WERI-Rb-1 (cell line): ENCODE results near the gene MKLN1.

ENCODE experiments used
- DNase-seq: peaks from one replicate; pipeline ENCODE4 v3.0.0-alpha.2; 2020
- H3K27ac ChIP-seq: fragments of 250-450 bp; sonication (Bioruptor Pico); 2 replicates; pipeline ENCODE4 v1.5.1; 2020; ENCODE audit warnings: mild to moderate bottlenecking, moderate library complexity
- H3K27me3 ChIP-seq: fragments of 250-450 bp; sonication (Bioruptor Pico); 2 replicates; pipeline ENCODE4 v1.5.1; 2021; ENCODE audit warnings: mild to moderate bottlenecking, low read depth, moderate library complexity; ENCODE audit not compliant: insufficient read depth, severe bottlenecking
- H3K36me3 ChIP-seq: fragments of 250-450 bp; sonication (Bioruptor Pico); 2 replicates; pipeline ENCODE4 v1.5.1; 2020; ENCODE audit warnings: mild to moderate bottlenecking, moderate library complexity
- H3K4me3 ChIP-seq: 2 replicates; pipeline ENCODE4 v1.5.1; 2011; ENCODE audit warnings: low read depth, mild to moderate bottlenecking, control low read depth, low read length
- H3K9me3 ChIP-seq: fragments of 250-450 bp; sonication (Bioruptor Pico); 2 replicates; pipeline ENCODE4 v1.5.1; 2021; ENCODE audit warnings: mild to moderate bottlenecking, moderate library complexity; ENCODE audit not compliant: severe bottlenecking
- CTCF ChIP-seq: IDR thresholded peaks from 2 replicates; pipeline ENCODE4 v1.5.1; 2011; ENCODE audit warnings: low read depth, mild to moderate bottlenecking, control low read depth, inconsistent platforms, low read length

Gene MKLN1

GRCh38 chr7:131342864-131343442, 15.3 kb downstream of the MKLN1 start:
- Histone ChIP-seq H3K4me3 (no peak overlapping the region), H3K9me3 (no peaks in the 10 kb centered on the region), H3K36me3 (no peaks in the 10 kb centered on the region), H3K27ac (no peak overlapping the region), H3K27me3 (no peaks in the 10 kb centered on the region)
- TF ChIP-seq CTCF, result no peak
- no peak for DNase-seq

GRCh38 chr7:131346885-131347592, 19.4 kb downstream of the MKLN1 start:
- Histone ChIP-seq H3K27me3 (no peaks in the 10 kb centered on the region), H3K36me3 (no peaks in the 10 kb centered on the region), H3K4me3 (no peak overlapping the region), H3K27ac (no peak overlapping the region), H3K9me3 (no peaks in the 10 kb centered on the region)
- no peak for DNase-seq
- TF ChIP-seq CTCF, result no peak

GRCh38 chr7:131352032-131352431, 24.4 kb downstream of the MKLN1 start:
- Histone ChIP-seq H3K27me3 (no peaks in the 10 kb centered on the region), H3K4me3 (no peak overlapping the region), H3K9me3 (no peaks in the 10 kb centered on the region), H3K36me3 (no peaks in the 10 kb centered on the region), H3K27ac (no peak overlapping the region)
- no peak for DNase-seq
- TF ChIP-seq CTCF, result no peak

GRCh38 chr7:131354390-131354789, 26.7 kb downstream of the MKLN1 start:
- no peaks in the 10 kb centered on the region for H3K27me3 ChIP-seq
- H3K36me3 ChIP-seq, result no peaks in the 10 kb centered on the region
- no peak for TF ChIP-seq CTCF
- no peak overlapping the region for H3K4me3 ChIP-seq
- no peak overlapping the region for H3K27ac ChIP-seq
- no peaks in the 10 kb centered on the region for H3K9me3 ChIP-seq
- no peak for DNase-seq

- Histone ChIP-seq H3K4me3 (no peak overlapping the region), H3K36me3 (no peaks in the 10 kb centered on the region), H3K27me3 (no peaks in the 10 kb centered on the region), H3K9me3 (no peaks in the 10 kb centered on the region), H3K27ac (no peak overlapping the region)
- DNase-seq, result no peak
- TF ChIP-seq CTCF, result no peak
Measured at GRCh38 chr7:131355917-131356777, 28.5 kb downstream of the MKLN1 start.
